K562 (cell line): ENCODE data around the gene ARHGAP4. TPM values are rescaled to one million over a fixed set of nuclear protein-coding genes. Genes with fewer than 3 reads are reported as not detected.

ENCODE experiments used
- HMBOX1 ChIP-seq: sonication (generic); IDR thresholded peaks from 2 replicates; pipeline ENCODE4 v1.6.1; 2016
- MBD2 ChIP-seq: sonication (generic); IDR thresholded peaks from 2 replicates; pipeline ENCODE4 v1.6.1; 2016; ENCODE audit warnings: low read depth, borderline replicate concordance
- MEF2A ChIP-seq: IDR thresholded peaks from 2 replicates; pipeline ENCODE4 v1.6.1; 2011; ENCODE audit warnings: low read depth, mild to moderate bottlenecking, low read length, moderate library complexity; ENCODE audit not compliant: control insufficient read depth
- NCOR1 ChIP-seq: fragments of 450-650 bp; IDR thresholded peaks from 2 replicates; pipeline ENCODE4 v1.6.1; 2016; ENCODE audit warnings: mild to moderate bottlenecking, moderate library complexity
- NFATC3 ChIP-seq: fragments of 450-650 bp; IDR thresholded peaks from 2 replicates; pipeline ENCODE4 v1.6.1; 2017; ENCODE audit warnings: mild to moderate bottlenecking
- NONO ChIP-seq, 2 experiments: fragments of 200-400 bp in 1 of 2; fragments of 450-650 bp in 1 of 2; formaldehyde crosslinking in 1 of 2; IDR thresholded peaks; 2 replicates each; pipeline ENCODE4 v1.6.1; 2017; ENCODE audit warnings: low read depth in 2 of 2, mild to moderate bottlenecking in 2 of 2, moderate library complexity in 2 of 2, low read length in 1 of 2
- NR2C2 ChIP-seq, 2 experiments: fragments of 200-800 bp in 1 of 2; sonication (Bioruptor generic) in 1 of 2; sonication (generic) in 1 of 2; formaldehyde crosslinking in 1 of 2; IDR thresholded peaks; 2 replicates each; pipeline versions ENCODE4 v1.6.1 to v1.8.0; 2016 to 2022; ENCODE audit warnings: mild to moderate bottlenecking in 1 of 2, missing compliant biosample characterization in 1 of 2, missing genetic modification characterization in 1 of 2, missing genetic modification reagents in 1 of 2
- POLR2AphosphoS5 ChIP-seq: IDR thresholded peaks from 2 replicates; pipeline ENCODE4 v1.6.1; 2011; ENCODE audit warnings: mild to moderate bottlenecking, low read depth, low read length, moderate library complexity; ENCODE audit not compliant: control insufficient read depth, insufficient read depth
- PRDM10 ChIP-seq: fragments of 450-650 bp; IDR thresholded peaks from 2 replicates; pipeline ENCODE4 v1.6.1; 2018; ENCODE audit not compliant: partially characterized antibody
- RBFOX2 ChIP-seq: fragments of 200-400 bp; formaldehyde crosslinking; IDR thresholded peaks from 2 replicates; pipeline ENCODE4 v1.6.1; 2017; ENCODE audit warnings: low read depth, mild to moderate bottlenecking, low read length, moderate library complexity
- SFPQ ChIP-seq: fragments of 200-400 bp; formaldehyde crosslinking; IDR thresholded peaks from 2 replicates; pipeline ENCODE4 v1.6.1; 2017; ENCODE audit warnings: mild to moderate bottlenecking, low read depth, low read length, moderate library complexity
- SIN3B ChIP-seq: fragments of 450-650 bp; IDR thresholded peaks from 2 replicates; pipeline ENCODE4 v1.6.1; 2017; ENCODE audit warnings: low read depth, mild to moderate bottlenecking, moderate library complexity
- SMAD1 ChIP-seq: fragments of 150-350 bp; IDR thresholded peaks from 2 replicates; pipeline ENCODE4 v1.6.1; 2014; ENCODE audit warnings: low read length, low read depth; ENCODE audit not compliant: partially characterized antibody
- SMARCE1 ChIP-seq: fragments of 450-650 bp; IDR thresholded peaks from 2 replicates; pipeline ENCODE4 v1.7.1; 2016; ENCODE audit warnings: mild to moderate bottlenecking
- THRB ChIP-seq: fragments of 450-650 bp; formaldehyde crosslinking; conservative IDR thresholded peaks from 2 replicates; pipeline ENCODE4 v1.4.0; 2022; ENCODE audit warnings: mild to moderate bottlenecking, missing genetic modification characterization
- ZBED1 ChIP-seq: IDR thresholded peaks from 2 replicates; pipeline ENCODE4 v1.6.1; 2014
- ZNF668 ChIP-seq: fragments of 250-450 bp; sonication (Bioruptor Pico); IDR thresholded peaks from 2 replicates; pipeline ENCODE4 v1.8.0; 2022; ENCODE audit warnings: mild to moderate bottlenecking, inconsistent platforms
- ZNF696 ChIP-seq: fragments of 250-450 bp; sonication (Bioruptor Pico); conservative IDR thresholded peaks from 2 replicates; pipeline ENCODE4 v1.4.0; 2020; ENCODE audit warnings: mild to moderate bottlenecking, moderate library complexity
- polyA plus RNA-seq, 8 experiments: library from polyadenylated mRNA; depleted of rRNA in 4 of 8; stranded (reverse) in 5 of 8; unstranded in 3 of 8; fragments of >200 nt; fragmentation: Nextera tagmentation in 2 of 8; fragmentation: Illumina TruSeq in 1 of 8; extraction: Ambion mirVana in 2 of 8; extraction: Trizol in 1 of 8; gene quantifications; 2 replicates each; pipeline versions ENCODE4 v1.2.1 to v1.2.3, GENCODE V29; 2011 to 2014; ENCODE audit warnings: inconsistent platforms in 1 of 8, missing spikeins in 1 of 8
- total RNA-seq, 7 experiments: library from RNA; depleted of rRNA in 6 of 7; stranded (reverse); fragments of >200 nt in 6 of 7; fragmentation: Illumina TruSeq in 2 of 7; extraction: Trizol in 2 of 7; gene quantifications; 2 replicates each; pipeline versions ENCODE4 v1.2.1 to v1.2.3, GENCODE V29; 2011 to 2021; ENCODE audit warnings: low replicate concordance in 1 of 7

Gene ARHGAP4
- total and polyA plus RNA-seq, 9 of the 15 experiments (the other 6 are each of a cell fraction or from before 2014, with no cell fraction given) = 0.30 to 81.8 (median 13.5) TPM

- peak; percentile 75; the same call in 1 of the 2 replicates for TF ChIP-seq MBD2
- peak; percentile 57; the same call in 1 of the 2 replicates for TF ChIP-seq SFPQ
- no peak for TF ChIP-seq HMBOX1
- peak; percentile 33; the same call in 1 of the 2 replicates for TF ChIP-seq SIN3B
- TF ChIP-seq ZNF696 (CRISPR knock-in tag) = no peak
- peak; percentile 88 for TF ChIP-seq RBFOX2
- peak; percentile 95 for TF ChIP-seq ZBED1
- peak; percentile 64 for TF ChIP-seq NCOR1
- peak; percentile 88; the same call in 1 of the 2 replicates for TF ChIP-seq THRB (CRISPR knock-in tag)
- TF ChIP-seq SMAD1 = peak; percentile 77
- TF ChIP-seq NFATC3 = no peak
- peak; percentile 5; the same call in 1 of the 2 replicates for TF ChIP-seq MEF2A
- peak; percentile 28 to 95; a peak in 3 of 4 replicates for TF ChIP-seq NONO (IDR thresholded peaks at IDR 0.05; ENCODE audit: low read depth in 2 of 2, low read length in 1 of 2)
- peak; percentile 99 for TF ChIP-seq POLR2AphosphoS5
- no peak for TF ChIP-seq PRDM10
- 0 out of 2 replicates have a peak, but pooled peaks have one; percentile 12 for TF ChIP-seq SMARCE1
- TF ChIP-seq NR2C2 (CRISPR knock-in tag; IDR thresholded peaks at IDR 0.05) = no peak
- TF ChIP-seq NR2C2 (tag; IDR thresholded peaks at IDR 0.05) = peak; percentile 92
- TF ChIP-seq ZNF668 (CRISPR knock-in tag) = peak; percentile 7; the same call in 1 of the 2 replicates
These were observed at the start of gene ARHGAP4 (continued) for GRCh38 chrX:153925739-153926551.
